T-helper 2 cell treated with Interferon-gamma antibody and Interleukin-4, amounts not matched to agents 100 ng/mL and 5 ng/mL, for 36 hours (primary cell): ENCODE data around the gene ENAH. TPM values are rescaled to one million over a fixed set of nuclear protein-coding genes. Genes with fewer than 3 reads are reported as not detected.
"Not testable (repeated sequence)": the region's sequence is repeated elsewhere in the genome, so short reads cannot be mapped to it uniquely, and the experiment has no call there.

Experiments
- intact Hi-C: fragments of 100-400 bp; cut with micrococcal nuclease; formaldehyde crosslinking; loops from one replicate; pipeline ENCODE4 v1.15.1; 2023
- total RNA-seq: library from RNA; stranded (reverse); gene quantifications from 2 replicates; pipeline ENCODE4 v1.2.3, GENCODE V29; 2022

ENAH gene
- total RNA-seq, 1 donor from 2014 or later = not detected

GRCh38 chr1:225533238-225533637, 119.7 kb downstream of the ENAH start:
- intact Hi-C loops = no loop called here

DNA sequence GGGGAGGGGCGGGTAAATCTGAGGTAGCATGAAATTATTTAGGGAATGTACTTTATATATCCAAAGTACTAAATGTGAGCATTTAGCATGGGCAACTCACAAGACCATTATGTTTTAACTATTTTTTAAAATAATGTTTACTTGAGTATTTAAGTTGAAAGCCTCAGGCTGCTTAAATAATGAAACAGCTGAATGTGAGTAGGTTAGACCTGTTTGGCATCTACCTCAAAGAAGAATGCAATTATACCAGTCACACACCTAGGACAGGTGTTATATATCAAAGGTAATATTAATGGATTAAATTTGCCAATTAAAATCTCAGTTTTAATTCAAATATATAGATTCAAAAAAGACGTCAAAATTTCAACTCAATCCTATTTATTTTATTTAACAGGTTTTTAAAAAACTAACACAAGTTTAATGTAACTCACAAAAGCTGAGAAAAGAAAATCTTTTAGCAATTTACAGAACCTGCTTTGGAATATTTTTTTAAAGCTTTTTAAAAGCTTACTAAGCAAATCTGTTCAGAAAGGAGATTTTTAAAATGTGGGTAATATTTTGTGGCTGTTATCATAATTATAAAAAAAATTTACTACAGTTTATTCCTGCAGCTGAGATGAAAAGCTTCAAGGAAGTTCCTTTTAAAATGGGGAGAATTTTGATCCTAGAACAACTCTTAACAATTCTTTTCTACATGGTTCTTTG, 120.5 kb downstream of the ENAH start:
- intact Hi-C loops = no loop called here

GRCh38 chr1:225529726-225530125, 123.2 kb downstream of the ENAH start:
- intact Hi-C loops = no loop called here

DNA sequence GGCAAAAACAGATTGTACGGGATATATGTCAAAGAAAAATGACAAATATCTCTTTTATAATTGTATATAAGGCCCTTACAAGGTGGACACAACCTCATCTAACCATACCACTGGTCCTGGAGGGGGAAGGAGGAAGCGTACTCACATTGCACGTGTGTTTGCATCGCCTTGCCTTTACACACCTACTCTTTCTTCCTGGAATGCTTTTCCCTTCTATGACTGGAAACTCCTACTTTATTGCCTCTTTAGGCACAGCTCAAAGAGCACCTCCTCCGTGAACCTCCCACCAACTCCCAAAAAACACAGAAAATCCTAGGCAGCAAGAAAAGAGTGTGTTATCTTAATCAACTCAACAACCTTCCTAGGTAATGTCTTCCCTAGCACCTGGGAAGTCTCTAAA, 125.3 kb downstream of the ENAH start:
- intact Hi-C loops = no loop called here

- intact Hi-C loops = no loop called here
Observed at GRCh38 chr1:225526878-225527277, 126.0 kb downstream of the ENAH start.

DNA sequence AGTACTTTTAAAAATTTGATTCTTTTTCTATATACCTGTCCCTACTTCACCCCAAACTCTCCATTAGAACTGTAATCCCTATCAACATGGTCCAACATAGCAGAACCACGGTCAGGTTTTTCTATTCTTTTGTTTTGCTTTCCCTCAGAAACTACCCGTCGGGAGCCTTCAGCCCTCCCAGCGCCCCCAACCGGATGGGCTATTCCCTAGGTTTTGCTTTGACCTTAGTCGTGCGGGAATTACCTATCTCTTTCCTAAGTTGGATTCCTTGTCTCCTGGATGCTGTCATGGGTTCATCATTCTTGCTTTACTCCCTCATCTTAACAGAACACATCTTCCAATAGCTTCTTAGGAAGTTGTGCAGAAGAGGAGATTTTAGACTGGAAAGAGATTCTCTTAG, 127.5 kb downstream of the ENAH start:
- intact Hi-C loops = no loop called here

- intact Hi-C loops = no loop called here
Observed at GRCh38 chr1:225524570-225524969, 128.4 kb downstream of the ENAH start.

- intact Hi-C loops = no loop called here
Observed at GRCh38 chr1:225523263-225523950, 129.5 kb downstream of the ENAH start.

DNA sequence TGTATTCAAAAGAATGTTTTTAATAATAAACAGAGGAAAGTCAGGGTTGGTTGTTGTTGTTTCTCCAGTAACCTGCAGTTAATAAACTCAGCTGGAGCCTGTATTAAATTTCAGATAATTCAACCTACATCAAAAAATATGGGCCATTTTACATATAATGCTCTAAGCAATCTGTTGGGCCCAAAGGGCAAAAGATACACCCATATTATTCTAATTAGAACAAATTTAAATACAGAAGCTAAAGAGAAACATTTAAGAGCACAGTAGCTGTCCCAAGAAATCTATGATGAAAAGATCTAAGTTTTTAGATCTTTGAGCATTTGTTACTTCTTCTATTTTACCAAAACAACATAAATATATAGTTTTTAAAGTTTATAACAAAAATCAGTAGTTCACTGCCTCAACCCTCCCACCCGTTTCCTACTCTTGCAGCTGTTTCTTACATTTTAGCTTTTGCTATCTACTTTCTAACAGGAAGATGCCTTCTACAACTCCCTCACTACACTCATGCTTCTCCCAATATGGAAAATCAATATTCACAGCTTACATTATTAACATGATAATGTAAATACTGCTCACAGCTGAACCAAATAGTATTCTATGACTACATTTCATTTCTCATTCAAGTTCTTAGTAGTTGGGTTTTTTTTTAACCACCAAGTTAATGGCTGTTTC, 130.2 kb downstream of the ENAH start:
- intact Hi-C loops = no loop called here

- intact Hi-C loops = no loop called here
Observed at GRCh38 chr1:225520587-225521227, 132.2 kb downstream of the ENAH start.

GRCh38 chr1:225519166-225519863, 133.6 kb downstream of the ENAH start:
- intact Hi-C loops = no loop called here

GRCh38 chr1:225517697-225518096, 135.2 kb downstream of the ENAH start:
- intact Hi-C loops = no loop called here

DNA sequence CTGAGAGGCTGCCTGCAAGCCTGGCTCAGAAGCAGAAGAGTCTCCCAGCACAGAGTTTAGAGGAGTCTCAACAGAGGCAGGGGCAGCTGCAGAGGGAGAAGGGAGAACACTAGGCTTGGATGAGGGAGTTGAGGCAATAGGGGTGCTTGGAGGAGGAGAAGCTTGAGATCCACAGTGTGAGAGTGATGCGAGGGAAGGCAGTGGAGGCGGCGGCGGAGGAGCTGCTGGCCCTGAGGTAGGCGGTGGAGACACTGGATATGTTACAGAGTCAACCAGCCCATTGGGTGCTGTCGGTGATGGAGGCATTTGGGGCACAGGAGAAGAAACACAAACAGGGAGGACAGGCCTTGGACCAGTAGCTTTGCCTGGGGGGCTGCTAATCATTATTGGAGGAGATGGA, 135.7 kb downstream of the ENAH start:
- intact Hi-C loops = no loop called here

GRCh38 chr1:225514671-225515081, 138.2 kb downstream of the ENAH start:
- intact Hi-C loops = no loop called here

DNA sequence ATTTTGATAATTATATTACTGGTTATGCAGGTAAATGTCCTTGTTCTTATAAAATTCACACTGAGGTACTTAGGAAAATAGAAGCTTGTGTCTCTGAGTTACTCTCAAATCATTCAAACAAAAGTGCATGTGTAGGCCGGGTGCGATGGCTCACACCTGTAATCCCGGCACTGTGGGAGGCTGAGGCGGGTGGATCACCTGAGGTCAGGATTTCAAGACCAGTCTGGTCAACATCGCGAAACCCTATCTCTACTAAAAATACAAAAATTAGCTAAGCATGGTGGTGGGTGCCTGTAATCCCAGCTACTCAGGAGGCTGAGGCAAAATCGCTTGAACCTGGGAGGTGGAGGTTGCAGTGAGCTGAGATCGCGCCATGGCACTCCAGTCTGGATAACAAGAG, 139.3 kb downstream of the ENAH start:
- intact Hi-C loops = not testable (repeated sequence)

DNA sequence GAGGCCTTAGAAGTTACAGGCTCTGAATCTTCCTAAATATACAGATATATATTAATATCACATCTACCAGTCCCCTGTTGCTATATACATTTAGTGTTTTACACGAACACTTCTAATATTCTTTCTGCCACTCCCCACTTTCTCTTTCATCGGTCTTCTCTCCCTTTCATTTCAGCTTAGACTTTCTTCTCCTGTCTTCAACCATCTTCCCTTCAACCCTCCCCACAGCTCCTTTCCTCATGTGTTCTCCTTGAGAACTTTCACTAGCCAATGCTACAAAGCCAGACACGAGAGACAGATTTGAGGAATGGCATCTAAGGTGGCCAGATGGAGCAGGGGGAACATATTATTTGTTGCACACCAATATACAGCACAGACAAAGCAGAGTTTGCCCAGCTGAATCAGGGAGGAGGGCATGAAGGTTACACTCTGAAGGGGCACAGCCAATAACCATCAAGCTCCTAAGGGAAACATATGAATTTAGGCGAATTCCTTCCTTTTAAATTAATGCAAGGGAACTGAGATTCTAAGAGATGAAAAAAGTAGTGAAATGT, 141.0 kb downstream of the ENAH start:
- intact Hi-C loops = no loop called here

DNA sequence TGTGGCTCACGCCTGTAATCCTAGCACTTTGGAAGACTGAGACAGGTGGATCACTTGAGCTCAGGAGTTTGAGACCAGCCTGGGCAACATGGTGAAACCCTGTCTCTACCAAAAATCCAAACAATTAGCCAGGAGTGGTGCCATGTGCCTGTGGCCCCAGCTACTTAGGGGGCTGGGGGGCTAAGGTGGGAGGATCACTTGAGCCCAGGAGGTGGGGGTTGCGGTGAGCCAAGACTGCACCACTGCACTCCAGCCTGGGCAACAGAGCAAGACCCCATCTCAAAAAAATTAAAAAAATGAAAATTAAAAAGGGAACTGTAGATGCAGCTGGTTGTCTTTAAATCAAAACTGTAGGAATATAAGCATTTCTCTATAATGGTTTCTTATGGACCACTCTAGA, 142.2 kb downstream of the ENAH start:
- intact Hi-C loops = not testable (repeated sequence)

DNA sequence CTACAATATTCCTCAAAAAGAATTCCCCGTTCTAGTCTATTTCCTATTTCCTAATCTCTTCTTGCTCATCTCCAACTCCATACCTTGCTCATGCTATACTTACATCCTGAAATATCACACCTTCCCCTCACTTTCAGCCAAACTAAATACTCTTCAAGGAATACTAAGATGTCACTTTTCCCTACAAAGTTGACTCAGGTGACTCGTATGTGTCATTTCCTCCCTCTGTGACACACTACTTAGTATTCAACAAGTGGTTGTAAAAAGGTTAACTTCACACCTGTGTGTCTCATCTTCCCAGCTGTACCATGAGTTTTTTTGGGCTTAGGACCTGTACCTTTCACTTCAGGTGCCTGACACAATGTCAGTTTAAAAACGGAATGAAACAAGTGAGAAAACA, 143.2 kb downstream of the ENAH start:
- intact Hi-C loops = no loop called here

DNA sequence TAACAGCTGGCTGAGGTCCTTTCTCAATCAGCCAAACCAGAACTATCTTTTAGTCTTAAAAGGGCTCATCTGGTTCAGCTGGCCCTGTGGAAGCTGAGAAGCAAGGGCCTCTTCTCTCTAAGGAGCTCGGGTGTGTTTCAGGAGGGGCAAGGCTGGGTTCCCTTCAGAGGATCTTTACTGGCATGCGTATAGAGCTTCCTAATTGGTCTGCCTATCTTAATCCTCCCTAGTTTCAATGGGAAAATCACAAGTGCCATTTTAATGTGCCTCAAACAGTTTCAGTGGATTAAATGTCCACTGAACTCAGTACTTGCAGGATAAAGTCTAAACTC, 143.6 kb downstream of the ENAH start:
- intact Hi-C loops = no loop called here

GRCh38 chr1:225508538-225509375, 144.2 kb downstream of the ENAH start:
- intact Hi-C loops = no loop called here
